ENCODE data around the gene PTPRM.
"Not testable (repeated sequence)": the region's sequence is repeated elsewhere in the genome, so short reads cannot be mapped to it uniquely, and the experiment has no call there.

The PTPRM gene

GRCh38 chr18:8433771-8434170, 866.7 kb downstream of the PTPRM start:
- no peak for DNase-seq (ENCODE audit: low read depth)

- DNase-seq (ENCODE audit: low read depth): no peak
Measured at GRCh38 chr18:8435376-8435775, 868.3 kb downstream of the PTPRM start.

- no peak for DNase-seq (ENCODE audit: low read depth)
Measured at GRCh38 chr18:8439055-8439454, 871.9 kb downstream of the PTPRM start.

GRCh38 chr18:8443505-8443904, 876.4 kb downstream of the PTPRM start:
- DNase-seq (ENCODE audit: low read depth): no peak

- DNase-seq (ENCODE audit: low read depth): not testable (repeated sequence)
Measured at GRCh38 chr18:8446936-8447335, 879.8 kb downstream of the PTPRM start.

- DNase-seq (ENCODE audit: low read depth): no peak
Measured at GRCh38 chr18:8448130-8448529, 881.0 kb downstream of the PTPRM start.

- peak; percentile 24 for DNase-seq (ENCODE audit: low read depth)
Measured at GRCh38 chr18:8450013-8450412, 882.9 kb downstream of the PTPRM start.

GRCh38 chr18:8450898-8451665, 884.0 kb downstream of the PTPRM start:
- DNase-seq (ENCODE audit: low read depth): no peak

- no peak for DNase-seq (ENCODE audit: low read depth)
Measured at GRCh38 chr18:8453528-8453927, 886.4 kb downstream of the PTPRM start.

- no peak for DNase-seq (ENCODE audit: low read depth)
Measured at GRCh38 chr18:8454136-8454535, 887.0 kb downstream of the PTPRM start.

- no peak for DNase-seq (ENCODE audit: low read depth)
Measured at GRCh38 chr18:8455661-8456614, 888.8 kb downstream of the PTPRM start.
